GM10847 (cell line): ENCODE measurements around the gene GJD2.

ENCODE experiments used
- POLR2A ChIP-seq: IDR thresholded peaks from 2 replicates; pipeline ENCODE4 v1.6.1; 2011; ENCODE audit not compliant: insufficient read length; ENCODE audit errors: extremely low read depth

The GJD2 gene

GRCh38 chr15:34749691-34750090, 5.1 kb downstream of the GJD2 start:
- TF ChIP-seq POLR2A = no peak

- TF ChIP-seq POLR2A = no peak
Measured at GRCh38 chr15:34739346-34739745, 15.5 kb downstream of the GJD2 start.

GRCh38 chr15:34738002-34738401, 16.8 kb downstream of the GJD2 start:
- no peak for TF ChIP-seq POLR2A

- no peak for TF ChIP-seq POLR2A
Measured at GRCh38 chr15:34737477-34737876, 17.3 kb downstream of the GJD2 start.

- no peak for TF ChIP-seq POLR2A
Measured at GRCh38 chr15:34734303-34734702, 20.5 kb downstream of the GJD2 start.

GRCh38 chr15:34733621-34734020, 21.2 kb downstream of the GJD2 start:
- no peak for TF ChIP-seq POLR2A

GRCh38 chr15:34732430-34732829, 22.4 kb downstream of the GJD2 start:
- no peak for TF ChIP-seq POLR2A

- no peak for TF ChIP-seq POLR2A
Measured at GRCh38 chr15:34730701-34731100, 24.1 kb downstream of the GJD2 start.

- TF ChIP-seq POLR2A = no peak
Measured at GRCh38 chr15:34729886-34730285, 24.9 kb downstream of the GJD2 start.

GRCh38 chr15:34729056-34729455, 25.7 kb downstream of the GJD2 start:
- TF ChIP-seq POLR2A = no peak

- no peak for TF ChIP-seq POLR2A
Measured at GRCh38 chr15:34726406-34727100, 28.2 kb downstream of the GJD2 start.

GRCh38 chr15:34725556-34725955, 29.2 kb downstream of the GJD2 start:
- no peak for TF ChIP-seq POLR2A

GRCh38 chr15:34724481-34724880, 30.3 kb downstream of the GJD2 start:
- no peak for TF ChIP-seq POLR2A

GRCh38 chr15:34722439-34722836, 32.4 kb downstream of the GJD2 start:
- no peak for TF ChIP-seq POLR2A

- no peak for TF ChIP-seq POLR2A
Measured at GRCh38 chr15:34721802-34722438, 32.9 kb downstream of the GJD2 start.

- TF ChIP-seq POLR2A = no peak
Measured at GRCh38 chr15:34721157-34721801, 33.5 kb downstream of the GJD2 start.
